HCT116 (cell line): ENCODE results near the gene SH3GLB2. TPM values are rescaled to one million over a fixed set of nuclear protein-coding genes. Genes with fewer than 3 reads are reported as not detected.

ENCODE experiments used
- ATAC-seq: fragments of 200-7000 bp; cut with Tn5 transposase; 2 replicates; pipeline ENCODE4 v1.9.1; 2020; ENCODE audit warnings: mild to moderate bottlenecking, moderate library complexity
- BruUV-seq: library from RNA; stranded (reverse); fragments of 400-500 nt; replicated peaks from 2 replicates; lab custom pipeline; 2021; lab: Mats Ljungman, UMichigan
- CTCF ChIA-PET: fragments of 300-600 bp; sonication (Branson Sonifier 250); formaldehyde crosslinking; loops from one replicate; lab custom pipeline; 2021; ENCODE audit warnings: antibody characterized with exemption; lab: Charles Lee
- POLR2A ChIA-PET: fragments of 300-600, 350-600 bp; sonication (Branson Sonifier 250); formaldehyde crosslinking; loops from one replicate; lab custom pipeline; 2021; ENCODE audit warnings: antibody characterized with exemption; lab: Charles Lee
- RAD21 ChIA-PET, 2 experiments: fragments of 300-600 bp; sonication (Branson Sonifier 250); formaldehyde crosslinking; loops; one replicate each; lab custom pipeline; 2023; ENCODE audit warnings: low total read pairs in 2 of 2; ENCODE audit not compliant: uncharacterized antibody in 2 of 2, unreplicated experiment in 2 of 2, low non-redundant PET in 1 of 2; lab: Charles Lee
- DNase-seq: peaks from one replicate; pipeline ENCODE4 v3.0.0-alpha.2; 2010; ENCODE audit warnings: low read depth, low spot score
- H2AFZ ChIP-seq: fragments of 200-600 bp; shearing (Covaris generic), sonication (generic); 2 replicates; pipeline ENCODE4 v1.6.1; 2017; ENCODE audit warnings: low read depth, mixed run types, mixed read lengths, antibody characterized with exemption, low read length; ENCODE audit not compliant: poor library complexity, severe bottlenecking
- H3K27ac ChIP-seq: 2 replicates; pipeline ENCODE4 v1.5.1; 2012; ENCODE audit warnings: low read depth, low read length
- H3K27me3 ChIP-seq: fragments of 200-600 bp; sonication (generic); 2 replicates; pipeline ENCODE4 v1.6.1; 2016; ENCODE audit warnings: mixed run types, low read length, mixed read lengths; ENCODE audit not compliant: insufficient read depth
- H3K36me3 ChIP-seq, 2 experiments: fragments of 200-500 bp in 1 of 2; fragments of 200-600 bp in 1 of 2; sonication (Bioruptor generic) in 1 of 2; sonication (generic) in 1 of 2; 2 replicates each; pipeline versions ENCODE4 v1.5.1 to v1.6.1; 2014 to 2016; ENCODE audit warnings: low read length in 2 of 2, inconsistent platforms in 1 of 2, mixed read lengths in 1 of 2, mixed run types in 1 of 2; ENCODE audit not compliant: insufficient read depth in 2 of 2, control insufficient read depth in 1 of 2
- H3K4me1 ChIP-seq, 2 experiments: fragments of 200-600 bp in 1 of 2; sonication (generic) in 1 of 2; 2 replicates each; pipeline versions ENCODE4 v1.5.1 to v1.6.1; 2012 to 2017; ENCODE audit warnings: low read length in 2 of 2, inconsistent platforms in 1 of 2, mild to moderate bottlenecking in 1 of 2, mixed read lengths in 1 of 2, mixed run types in 1 of 2, moderate library complexity in 1 of 2; ENCODE audit not compliant: insufficient read depth in 2 of 2, control insufficient read depth in 1 of 2
- H3K4me2 ChIP-seq: fragments of 200-600 bp; sonication (generic); 2 replicates; pipeline ENCODE4 v1.6.1; 2017; ENCODE audit warnings: mixed run types, low read length, mixed read lengths
- H3K4me3 ChIP-seq, 2 experiments: fragments of 200-600 bp in 1 of 2; sonication (generic) in 1 of 2; replicated peaks in 1 of 2; 2 replicates each; pipeline ENCODE4 v1.5.1; 2011 to 2016; ENCODE audit warnings: low read length in 2 of 2, control low read depth in 1 of 2, low read depth in 1 of 2, mild to moderate bottlenecking in 1 of 2, mixed read lengths in 1 of 2, mixed run types in 1 of 2
- H3K79me2 ChIP-seq: fragments of 200-600 bp; sonication (generic); 2 replicates; pipeline ENCODE4 v1.6.1; 2017; ENCODE audit warnings: mild to moderate bottlenecking, mixed run types, low read length, moderate library complexity, mixed read lengths; ENCODE audit not compliant: insufficient read depth
- H3K9ac ChIP-seq: fragments of 200-600 bp; sonication (generic); 2 replicates; pipeline ENCODE4 v1.6.1; 2016; ENCODE audit warnings: low read length, mixed read lengths
- H3K9me2 ChIP-seq: fragments of 200-600 bp; sonication (generic), shearing (Covaris generic); 2 replicates; pipeline ENCODE4 v1.6.1; 2017; ENCODE audit warnings: mixed run types, mild to moderate bottlenecking, moderate library complexity; ENCODE audit not compliant: insufficient read depth
- H3K9me3 ChIP-seq, 2 experiments: fragments of 200-500 bp in 1 of 2; fragments of 200-600 bp in 1 of 2; sonication (Bioruptor generic) in 1 of 2; sonication (generic) in 1 of 2; 2 replicates each; pipeline ENCODE4 v1.6.1; 2014 to 2017; ENCODE audit warnings: low read length in 2 of 2, mixed read lengths in 2 of 2, inconsistent platforms in 1 of 2, low read depth in 1 of 2, mild to moderate bottlenecking in 1 of 2, mixed run types in 1 of 2, moderate library complexity in 1 of 2; ENCODE audit not compliant: control insufficient read depth in 1 of 2, insufficient read depth in 1 of 2
- H4K20me1 ChIP-seq: fragments of 200-600 bp; sonication (generic), shearing (Covaris generic); 2 replicates; pipeline ENCODE4 v1.6.1; 2017; ENCODE audit warnings: mixed run types, mild to moderate bottlenecking, moderate library complexity; ENCODE audit not compliant: insufficient read depth
- RAD21 ChIP-seq: IDR thresholded peaks from 2 replicates; pipeline ENCODE4 v1.6.1; 2012; ENCODE audit warnings: low read depth, mild to moderate bottlenecking
- intact Hi-C: fragments of 100-400 bp; cut with micrococcal nuclease; formaldehyde crosslinking; loops from 2 replicates; pipeline ENCODE4 v1.10.0; 2022
- total RNA-seq: library from RNA; stranded (reverse); gene quantifications from one replicate; pipeline ENCODE4 v1.2.1, GENCODE V29; 2021; ENCODE audit not compliant: unreplicated experiment
- TF ChIP-seq, protein P1 (sequence below), 3 experiments: fragments of 200-600 bp in 1 of 3; sonication (generic) in 1 of 3; IDR thresholded peaks in 2 of 3; conservative IDR thresholded peaks in 1 of 3; 2 replicates each; pipeline ENCODE4 v1.5.1; 2012 to 2017; ENCODE audit warnings: low read depth in 2 of 3, low read length in 2 of 3, antibody characterized with exemption in 1 of 3, borderline replicate concordance in 1 of 3, control low read depth in 1 of 3, mild to moderate bottlenecking in 1 of 3, mixed read lengths in 1 of 3, mixed run types in 1 of 3, moderate library complexity in 1 of 3; ENCODE audit not compliant: insufficient read depth in 1 of 3
- TF ChIP-seq, protein P2 (sequence below): IDR thresholded peaks from 2 replicates; pipeline ENCODE4 v1.6.1; 2012; ENCODE audit warnings: low read depth

SH3GLB2 gene
- total RNA-seq, 1 experiment from 2014 or later, result 87.9 TPM

DNA sequence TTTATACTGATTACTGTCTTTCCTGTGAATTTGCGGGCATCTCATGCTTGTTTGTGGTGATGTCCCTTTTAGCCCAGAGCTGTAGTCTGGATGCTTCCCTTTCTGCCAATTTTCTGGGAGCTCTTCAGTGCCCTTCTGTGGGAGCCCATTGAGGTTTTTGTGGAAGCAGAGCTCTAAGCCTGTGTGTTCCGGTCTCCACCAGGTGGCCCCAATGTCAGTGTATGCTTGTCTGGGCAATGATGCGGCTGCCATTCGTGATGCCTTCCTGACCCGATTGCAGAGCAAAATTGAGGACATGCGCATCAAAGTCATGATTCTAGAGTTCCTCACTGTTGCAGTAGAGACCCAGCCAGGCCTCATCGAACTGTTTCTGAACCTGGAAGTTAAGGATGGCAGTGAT is 35.1 kb downstream of the SH3GLB2 start:
- POLR2A ChIA-PET, result no interaction called here
- no peak for DNase-seq
- no peaks in the 10 kb centered on the region for H3K9me3 ChIP-seq
- intact Hi-C loops, result no loop called here
- CTCF ChIA-PET, result interaction anchor here (0.6 to 0.7 kb wide), 2 partner anchors 27 to 260 kb away, joined by 3 read pairs; no protein-coding TSS in a partner anchor
- no peaks in the 10 kb centered on the region for H3K9me2 ChIP-seq
- RAD21 ChIA-PET, result interaction anchor here in 1 of 2 experiments (0.8 kb wide), 1 partner anchor 35 kb away, joined by 3 read pairs; the partner anchor contains the start of gene SH3GLB2
- H4K20me1 ChIP-seq, result no peaks in the 10 kb centered on the region
- H3K79me2 ChIP-seq, result no peaks in the 10 kb centered on the region
- TF ChIP-seq RAD21, result peak; percentile 40
- TF ChIP-seq, protein P1, sequence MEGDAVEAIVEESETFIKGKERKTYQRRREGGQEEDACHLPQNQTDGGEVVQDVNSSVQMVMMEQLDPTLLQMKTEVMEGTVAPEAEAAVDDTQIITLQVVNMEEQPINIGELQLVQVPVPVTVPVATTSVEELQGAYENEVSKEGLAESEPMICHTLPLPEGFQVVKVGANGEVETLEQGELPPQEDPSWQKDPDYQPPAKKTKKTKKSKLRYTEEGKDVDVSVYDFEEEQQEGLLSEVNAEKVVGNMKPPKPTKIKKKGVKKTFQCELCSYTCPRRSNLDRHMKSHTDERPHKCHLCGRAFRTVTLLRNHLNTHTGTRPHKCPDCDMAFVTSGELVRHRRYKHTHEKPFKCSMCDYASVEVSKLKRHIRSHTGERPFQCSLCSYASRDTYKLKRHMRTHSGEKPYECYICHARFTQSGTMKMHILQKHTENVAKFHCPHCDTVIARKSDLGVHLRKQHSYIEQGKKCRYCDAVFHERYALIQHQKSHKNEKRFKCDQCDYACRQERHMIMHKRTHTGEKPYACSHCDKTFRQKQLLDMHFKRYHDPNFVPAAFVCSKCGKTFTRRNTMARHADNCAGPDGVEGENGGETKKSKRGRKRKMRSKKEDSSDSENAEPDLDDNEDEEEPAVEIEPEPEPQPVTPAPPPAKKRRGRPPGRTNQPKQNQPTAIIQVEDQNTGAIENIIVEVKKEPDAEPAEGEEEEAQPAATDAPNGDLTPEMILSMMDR (IDR thresholded peaks at IDR 0.05 in 2 of 3, conservative IDR thresholded peaks at IDR 0.05 in 1 of 3; ENCODE audit: borderline replicate concordance in 1 of 3, insufficient read depth in 1 of 3, low read depth in 2 of 3, low read length in 2 of 3), result peak; percentile 33 to 44 (median 40); a peak in 5 of 6 replicates
- TF ChIP-seq, protein P2, sequence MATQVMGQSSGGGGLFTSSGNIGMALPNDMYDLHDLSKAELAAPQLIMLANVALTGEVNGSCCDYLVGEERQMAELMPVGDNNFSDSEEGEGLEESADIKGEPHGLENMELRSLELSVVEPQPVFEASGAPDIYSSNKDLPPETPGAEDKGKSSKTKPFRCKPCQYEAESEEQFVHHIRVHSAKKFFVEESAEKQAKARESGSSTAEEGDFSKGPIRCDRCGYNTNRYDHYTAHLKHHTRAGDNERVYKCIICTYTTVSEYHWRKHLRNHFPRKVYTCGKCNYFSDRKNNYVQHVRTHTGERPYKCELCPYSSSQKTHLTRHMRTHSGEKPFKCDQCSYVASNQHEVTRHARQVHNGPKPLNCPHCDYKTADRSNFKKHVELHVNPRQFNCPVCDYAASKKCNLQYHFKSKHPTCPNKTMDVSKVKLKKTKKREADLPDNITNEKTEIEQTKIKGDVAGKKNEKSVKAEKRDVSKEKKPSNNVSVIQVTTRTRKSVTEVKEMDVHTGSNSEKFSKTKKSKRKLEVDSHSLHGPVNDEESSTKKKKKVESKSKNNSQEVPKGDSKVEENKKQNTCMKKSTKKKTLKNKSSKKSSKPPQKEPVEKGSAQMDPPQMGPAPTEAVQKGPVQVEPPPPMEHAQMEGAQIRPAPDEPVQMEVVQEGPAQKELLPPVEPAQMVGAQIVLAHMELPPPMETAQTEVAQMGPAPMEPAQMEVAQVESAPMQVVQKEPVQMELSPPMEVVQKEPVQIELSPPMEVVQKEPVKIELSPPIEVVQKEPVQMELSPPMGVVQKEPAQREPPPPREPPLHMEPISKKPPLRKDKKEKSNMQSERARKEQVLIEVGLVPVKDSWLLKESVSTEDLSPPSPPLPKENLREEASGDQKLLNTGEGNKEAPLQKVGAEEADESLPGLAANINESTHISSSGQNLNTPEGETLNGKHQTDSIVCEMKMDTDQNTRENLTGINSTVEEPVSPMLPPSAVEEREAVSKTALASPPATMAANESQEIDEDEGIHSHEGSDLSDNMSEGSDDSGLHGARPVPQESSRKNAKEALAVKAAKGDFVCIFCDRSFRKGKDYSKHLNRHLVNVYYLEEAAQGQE, result no peak
- TF ChIP-seq, all 23 proteins: peak for 2
- H3K4me3 ChIP-seq, result no peak overlapping the region
- peaks cover 56 to 61% of the 10 kb centered on the region in 2 experiments for H3K36me3 ChIP-seq
- BruUV-seq, result no TSS peak
- no peaks in the 10 kb centered on the region for H3K4me1 ChIP-seq
- H3K27ac ChIP-seq, result no peak overlapping the region
- no peak overlapping the region for H3K4me2 ChIP-seq
- H2AFZ ChIP-seq, result no peak overlapping the region
- H3K9ac ChIP-seq, result no peak overlapping the region
- peak; percentile 87 for ATAC-seq
- H3K27me3 ChIP-seq, result no peaks in the 10 kb centered on the region
